H1 (cell line): ENCODE measurements around the gene GANAB. TPM values are rescaled to one million over a fixed set of nuclear protein-coding genes. Genes with fewer than 3 reads are reported as not detected.

Experiments
- CTCF ChIA-PET: fragments of 300-600 bp; sonication (Branson Sonifier 250); formaldehyde crosslinking; loops from one replicate; lab custom pipeline; 2021; ENCODE audit not compliant: partially characterized antibody; lab: Charles Lee
- POLR2A ChIA-PET: fragments of 300-600 bp; sonication (Branson Sonifier 250); formaldehyde crosslinking; loops from one replicate; lab custom pipeline; 2021; ENCODE audit warnings: inconsistent platforms; ENCODE audit not compliant: partially characterized antibody; lab: Charles Lee
- DNase-seq, 2 experiments: peaks; one replicate each; pipeline versions ENCODE4 v3.0.0 to v3.0.0-alpha.2; 2010 to 2022; ENCODE audit warnings: low spot score in 2 of 2, low read depth in 1 of 2, mixed read lengths in 1 of 2
- FAIRE-seq: peaks from 2 replicates; lab custom pipeline; 2011; peaks lifted over from hg19 to GRCh38; lab: Jason Lieb, UNC
- H2AFZ ChIP-seq: 2 replicates; pipeline ENCODE4 v1.8.1; 2012; ENCODE audit warnings: low read length, inconsistent platforms
- H2AK5ac ChIP-seq: 2 replicates; pipeline ENCODE4 v1.6.1; 2013; ENCODE audit warnings: low read depth, low read length
- H2BK120ac ChIP-seq: replicated peaks from 2 replicates; pipeline ENCODE3; 2013; ENCODE audit warnings: low read depth, low read length, inconsistent platforms
- H2BK12ac ChIP-seq: 2 replicates; pipeline ENCODE4 v1.6.1; 2013; ENCODE audit warnings: low read depth, low read length
- H2BK15ac ChIP-seq: 2 replicates; pipeline ENCODE4 v1.6.1; 2013; ENCODE audit warnings: low read length
- H2BK20ac ChIP-seq: 2 replicates; pipeline ENCODE4 v1.6.1; 2013; ENCODE audit warnings: low read length
- H2BK5ac ChIP-seq: 2 replicates; pipeline ENCODE4 v1.6.1; 2013; ENCODE audit warnings: low read depth, low read length
- H3K14ac ChIP-seq: 2 replicates; pipeline ENCODE4 v1.6.1; 2013; ENCODE audit warnings: inconsistent platforms; ENCODE audit not compliant: insufficient read length
- H3K18ac ChIP-seq: 2 replicates; pipeline ENCODE4 v1.6.1; 2013; ENCODE audit warnings: low read length; ENCODE audit errors: extremely low read depth
- H3K23ac ChIP-seq: 2 replicates; pipeline ENCODE4 v1.6.1; 2013; ENCODE audit warnings: inconsistent platforms; ENCODE audit not compliant: insufficient read length
- H3K23me2 ChIP-seq: 2 replicates; pipeline ENCODE4 v1.6.1; 2013; ENCODE audit warnings: low read depth, low read length
- H3K27ac ChIP-seq: 2 replicates; pipeline ENCODE4 v1.6.1; 2011; ENCODE audit warnings: low read depth, low read length, inconsistent platforms
- H3K27me3 ChIP-seq, 4 experiments: replicated peaks in 1 of 4; 1 replicate in 1 of 4; 2 replicates in 3 of 4; pipeline versions ENCODE4 v1.6.1 to v1.8.1; 2011 to 2013; ENCODE audit warnings: low read length in 3 of 4, mild to moderate bottlenecking in 3 of 4, inconsistent platforms in 2 of 4, mixed read lengths in 2 of 4, moderate library complexity in 1 of 4; ENCODE audit not compliant: control insufficient read depth in 3 of 4, insufficient read depth in 3 of 4; ENCODE audit errors: extremely low read depth in 1 of 4
- H3K36me3 ChIP-seq, 4 experiments: 2 replicates each; pipeline versions ENCODE4 v1.6.1 to v1.8.1; 2011 to 2013; ENCODE audit warnings: mild to moderate bottlenecking in 4 of 4, low read length in 3 of 4, moderate library complexity in 2 of 4, control low read depth in 1 of 4, inconsistent platforms in 1 of 4; ENCODE audit not compliant: insufficient read depth in 4 of 4, control insufficient read depth in 2 of 4
- H3K4ac ChIP-seq: replicated peaks from 2 replicates; pipeline ENCODE3; 2013; ENCODE audit warnings: low read length, low read depth, mixed read lengths, inconsistent platforms; ENCODE audit not compliant: insufficient read length
- H3K4me1 ChIP-seq, 4 experiments: replicated peaks in 1 of 4; 1 replicate in 1 of 4; 2 replicates in 3 of 4; pipeline versions ENCODE4 v1.6.1 to v1.8.1; 2011 to 2013; ENCODE audit warnings: low read length in 3 of 4, inconsistent platforms in 2 of 4, mixed read lengths in 1 of 4; ENCODE audit not compliant: insufficient read depth in 4 of 4, control insufficient read depth in 3 of 4
- H3K4me2 ChIP-seq, 2 experiments: 2 replicates each; pipeline versions ENCODE4 v1.6.1 to v1.8.1; 2011 to 2013; ENCODE audit warnings: low read depth in 2 of 2, low read length in 2 of 2, control low read depth in 1 of 2, inconsistent platforms in 1 of 2, mild to moderate bottlenecking in 1 of 2; ENCODE audit not compliant: insufficient read depth in 1 of 2
- H3K4me3 ChIP-seq, 4 experiments: fragments of 200-600, 300-600 bp in 1 of 4; sonication (generic), shearing (Covaris generic), sonication (Bioruptor Twin) in 1 of 4; 2 replicates each; pipeline versions ENCODE4 v1.5.1 to v1.8.1; 2011 to 2016; ENCODE audit warnings: low read length in 4 of 4, low read depth in 3 of 4, control low read depth in 2 of 4, inconsistent platforms in 2 of 4, mild to moderate bottlenecking in 2 of 4, mixed read lengths in 1 of 4, moderate library complexity in 1 of 4; ENCODE audit not compliant: insufficient read depth in 2 of 4; ENCODE audit errors: extremely low read depth in 1 of 4
- H3K56ac ChIP-seq: replicated peaks from 2 replicates; pipeline ENCODE3; 2013; ENCODE audit warnings: low read depth, mild to moderate bottlenecking, mixed read lengths, low read length, inconsistent platforms; ENCODE audit not compliant: insufficient read length
- H3K79me1 ChIP-seq: 2 replicates; pipeline ENCODE4 v1.6.1; 2013; ENCODE audit warnings: low read depth, low read length, control low read depth
- H3K79me2 ChIP-seq, 2 experiments: 2 replicates each; pipeline versions ENCODE4 v1.6.1 to v1.8.1; 2012 to 2013; ENCODE audit warnings: low read length in 2 of 2, mild to moderate bottlenecking in 2 of 2, inconsistent platforms in 1 of 2; ENCODE audit not compliant: insufficient read depth in 2 of 2, control insufficient read depth in 1 of 2
- H3K9ac ChIP-seq, 4 experiments: replicated peaks in 1 of 4; 1 replicate in 1 of 4; 2 replicates in 3 of 4; pipeline versions ENCODE4 v1.6.1 to v1.8.1; 2011 to 2013; ENCODE audit warnings: low read depth in 3 of 4, low read length in 3 of 4, control low read depth in 2 of 4, mild to moderate bottlenecking in 2 of 4, moderate library complexity in 2 of 4, inconsistent platforms in 1 of 4; ENCODE audit errors: extremely low read depth in 1 of 4
- H3K9me3 ChIP-seq, 2 experiments: 2 replicates each; pipeline versions ENCODE4 v1.6.1 to v1.8.1; 2012 to 2013; ENCODE audit warnings: mild to moderate bottlenecking in 2 of 2, moderate library complexity in 2 of 2, control low read depth in 1 of 2, inconsistent platforms in 1 of 2, low read depth in 1 of 2, low read length in 1 of 2, mixed read lengths in 1 of 2; ENCODE audit not compliant: insufficient read depth in 2 of 2
- H4K20me1 ChIP-seq, 2 experiments: replicated peaks in 1 of 2; 2 replicates each; pipeline versions ENCODE3 to v1.8.1; 2011 to 2013; ENCODE audit warnings: inconsistent platforms in 2 of 2, low read length in 2 of 2, mild to moderate bottlenecking in 1 of 2; ENCODE audit not compliant: insufficient read depth in 2 of 2, control insufficient read depth in 1 of 2
- H4K5ac ChIP-seq: 2 replicates; pipeline ENCODE4 v1.6.1; 2013; ENCODE audit warnings: low read length, low read depth, mixed read lengths, inconsistent platforms; ENCODE audit not compliant: insufficient read length
- H4K8ac ChIP-seq: 2 replicates; pipeline ENCODE4 v1.8.0; 2013; ENCODE audit warnings: mild to moderate bottlenecking, moderate library complexity, low read length, inconsistent platforms; ENCODE audit not compliant: insufficient read depth; ENCODE audit errors: extremely low read depth
- H4K91ac ChIP-seq: replicated peaks from 2 replicates; pipeline ENCODE3; 2013; ENCODE audit warnings: low read length, mixed read lengths, inconsistent platforms; ENCODE audit not compliant: insufficient read length
- FOSL1 ChIP-seq: IDR thresholded peaks from 2 replicates; pipeline ENCODE4 v1.6.1; 2011; ENCODE audit warnings: mild to moderate bottlenecking, low read depth, low read length, moderate library complexity; ENCODE audit not compliant: insufficient read depth
- NRF1 ChIP-seq: IDR thresholded peaks from 2 replicates; pipeline ENCODE4 v1.6.1; 2011; ENCODE audit warnings: mild to moderate bottlenecking, low read depth, low read length, improper control_type of control experiment
- WGBS, 2 experiments: shearing (Covaris generic) in 1 of 2; methylation state at CpG; one replicate each; pipeline versions ENCODE4 v1.1.6 to v1.1.7; 2013 to 2015; ENCODE audit warnings: low lambda C conversion rate in 2 of 2, mixed read lengths in 2 of 2, inconsistent platforms in 1 of 2, low coverage in 1 of 2, missing lambda C conversion rate in 1 of 2; ENCODE audit not compliant: insufficient replicate concordance in 2 of 2, insufficient coverage in 1 of 2, insufficient read length in 1 of 2; ENCODE audit errors: extremely low coverage in 1 of 2, missing lambda C conversion rate in 1 of 2; 5-methylcytosine and 5-hydroxymethylcytosine counted together
- polyA plus RNA-seq, 7 experiments: library from polyadenylated mRNA; depleted of rRNA in 3 of 7; stranded (reverse) in 5 of 7; unstranded in 2 of 7; fragments of >200 nt in 5 of 7; fragments of 200-250 nt in 2 of 7; gene quantifications; 1 replicate in 5 of 7; 2 replicates in 1 of 7; 4 replicates in 1 of 7; pipeline versions ENCODE4 v1.2.1 to v1.2.3, GENCODE V29; 2011 to 2013; ENCODE audit warnings: missing spikeins in 2 of 7, mixed read lengths in 2 of 7
- total RNA-seq: library from RNA; stranded (reverse); fragmentation: NEBNext Ultra II Directional; extraction: Animal tissue kit (Norgen Biotek cat#: 25700); gene quantifications from 2 replicates; pipeline ENCODE4 v1.2.1, GENCODE V29; 2021
- TF ChIP-seq, protein P1 (sequence below): IDR thresholded peaks from 2 replicates; pipeline ENCODE4 v1.6.1; 2012; ENCODE audit warnings: low read length, inconsistent platforms

GANAB gene
- total and polyA plus RNA-seq, 2 of the 8 experiments (the other 6 are each of a cell fraction or from before 2014, with no cell fraction given): 289 to 330 TPM

DNA sequence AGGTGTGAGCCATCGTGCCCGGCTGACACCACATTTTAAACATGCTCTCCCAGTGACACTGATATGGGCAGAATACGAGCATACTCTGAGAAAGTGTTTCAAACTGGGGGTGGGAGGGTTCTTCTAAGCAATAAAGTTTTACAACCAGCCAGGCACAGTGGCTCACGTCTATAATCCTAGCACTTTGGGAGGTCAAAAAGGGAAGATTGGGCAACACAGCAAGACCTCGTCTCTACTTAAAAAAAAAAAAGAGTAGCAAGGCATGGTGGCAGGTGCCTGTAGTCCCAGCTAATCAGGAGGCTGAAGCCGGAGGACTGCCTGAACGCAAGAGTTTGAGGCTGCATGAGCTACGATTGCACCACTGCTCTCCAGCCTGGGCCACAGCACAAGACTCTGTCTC, 2.2 kb downstream of the GANAB start:
- peaks cover 3 to 15% of the 10 kb centered on the region in 2 experiments for H4K20me1 ChIP-seq
- peaks cover 5% of the 10 kb centered on the region; the same call in 1 of the 2 replicates for H3K23me2 ChIP-seq
- no peak overlapping the region for H2AFZ ChIP-seq
- no peak overlapping the region for H4K5ac ChIP-seq
- no peak overlapping the region for H2BK12ac ChIP-seq
- H3K18ac ChIP-seq: no peak overlapping the region
- H3K4ac ChIP-seq: no peak overlapping the region
- CTCF ChIA-PET: interaction anchor here (1.5 kb wide), 1 partner anchor 21 kb away, joined by 8 read pairs; no protein-coding TSS in a partner anchor
- H3K14ac ChIP-seq: no peak overlapping the region
- H3K23ac ChIP-seq: no peak overlapping the region
- no peak overlapping the region for H3K9ac ChIP-seq
- no peak overlapping the region; a peak in 1 of 4 replicates for H3K4me2 ChIP-seq
- no peak overlapping the region for H3K27ac ChIP-seq
- TF ChIP-seq NRF1 (no peak), FOSL1 (no peak)
- TF ChIP-seq, protein P1, sequence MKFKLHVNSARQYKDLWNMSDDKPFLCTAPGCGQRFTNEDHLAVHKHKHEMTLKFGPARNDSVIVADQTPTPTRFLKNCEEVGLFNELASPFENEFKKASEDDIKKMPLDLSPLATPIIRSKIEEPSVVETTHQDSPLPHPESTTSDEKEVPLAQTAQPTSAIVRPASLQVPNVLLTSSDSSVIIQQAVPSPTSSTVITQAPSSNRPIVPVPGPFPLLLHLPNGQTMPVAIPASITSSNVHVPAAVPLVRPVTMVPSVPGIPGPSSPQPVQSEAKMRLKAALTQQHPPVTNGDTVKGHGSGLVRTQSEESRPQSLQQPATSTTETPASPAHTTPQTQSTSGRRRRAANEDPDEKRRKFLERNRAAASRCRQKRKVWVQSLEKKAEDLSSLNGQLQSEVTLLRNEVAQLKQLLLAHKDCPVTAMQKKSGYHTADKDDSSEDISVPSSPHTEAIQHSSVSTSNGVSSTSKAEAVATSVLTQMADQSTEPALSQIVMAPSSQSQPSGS: no peak
- H2AK5ac ChIP-seq: no peak overlapping the region
- DNase-seq (no peak), FAIRE-seq (no peak)
- no peaks in the 10 kb centered on the region for H3K27me3 ChIP-seq
- H3K56ac ChIP-seq: no peak overlapping the region
- H4K8ac ChIP-seq: no peak overlapping the region
- WGBS, 2 experiments: 90% methylated on average over 8 of the region's 8 CpGs; no CpG with 5 or more reads in 1 of the 2 experiments
- H2BK15ac ChIP-seq: no peak overlapping the region
- no peak overlapping the region for H2BK20ac ChIP-seq
- H3K9me3 ChIP-seq: no peaks in the 10 kb centered on the region
- no peak overlapping the region for H2BK5ac ChIP-seq
- H3K36me3 ChIP-seq: peaks cover 3 to 29% (median 8%) of the 10 kb centered on the region in 4 experiments; a peak in 7 of 8 replicates
- POLR2A ChIA-PET: interaction anchor here (0.8 to 50.4 kb wide), 10 partner anchors 8 to 70 kb away, joined by 3 to 2041 read pairs (median 4); partner anchors contain the start of genes BSCL2, C11orf98, CSKMT and EEF1G
- H3K4me1 ChIP-seq: no peaks in the 10 kb centered on the region; a peak in 2 of 7 replicates
- H3K79me1 ChIP-seq: peaks cover 10% of the 10 kb centered on the region
- H4K91ac ChIP-seq: no peak overlapping the region
- no peak overlapping the region for H2BK120ac ChIP-seq
- no peak overlapping the region for H3K4me3 ChIP-seq
- H3K79me2 ChIP-seq: peaks cover 7 to 45% of the 10 kb centered on the region in 2 experiments
